Measurements from ENCODE around the gene GALR2.

Gene GALR2

GRCh38 chr17:76080768-76081287 is 6.2 kb downstream of the GALR2 start:
- DNase-seq = no peak

GRCh38 chr17:76081295-76082210 is 7.0 kb downstream of the GALR2 start:
- peak; percentile 24 for DNase-seq

- no peak for DNase-seq
Measured at GRCh38 chr17:76082326-76083251, 8.0 kb downstream of the GALR2 start.

GRCh38 chr17:76083536-76084182 is 9.1 kb downstream of the GALR2 start:
- DNase-seq = no peak

GRCh38 chr17:76085066-76085730 is 10.6 kb downstream of the GALR2 start:
- no peak for DNase-seq

GRCh38 chr17:76085731-76086366 is 11.3 kb downstream of the GALR2 start:
- DNase-seq = no peak

GRCh38 chr17:76086384-76086783 is 11.8 kb downstream of the GALR2 start:
- DNase-seq = no peak

GRCh38 chr17:76087531-76087930 is 12.9 kb downstream of the GALR2 start:
- no peak for DNase-seq

GRCh38 chr17:76088041-76088867 is 13.7 kb downstream of the GALR2 start:
- DNase-seq = no peak

GRCh38 chr17:76088868-76089576 is 14.4 kb downstream of the GALR2 start:
- DNase-seq = no peak

GRCh38 chr17:76089680-76090516 is 15.3 kb downstream of the GALR2 start:
- DNase-seq = no peak

GRCh38 chr17:76090517-76091129 is 16.0 kb downstream of the GALR2 start:
- DNase-seq = no peak

GRCh38 chr17:76091526-76092286 is 17.1 kb downstream of the GALR2 start:
- DNase-seq = no peak

GRCh38 chr17:76092526-76093413 is 18.2 kb downstream of the GALR2 start:
- DNase-seq = no peak

- no peak for DNase-seq
Measured at GRCh38 chr17:76094046-76094445, 19.5 kb downstream of the GALR2 start.

GRCh38 chr17:76095943-76096342 is 21.4 kb downstream of the GALR2 start:
- no peak for DNase-seq
